ENCODE results near the gene ANO4. TPM values are rescaled to one million over a fixed set of nuclear protein-coding genes. Genes with fewer than 3 reads are reported as not detected.

ANO4 gene
- total RNA-seq, 1 donor from 2014 or later = 1.4 TPM

- peak; percentile 88 for DNase-seq (ENCODE audit: low spot score)
Measured at GRCh38 chr12:100942984-100943749, 148.6 kb downstream of the ANO4 start.

GRCh38 chr12:100951756-100952155 is 157.2 kb downstream of the ANO4 start:
- no peak for DNase-seq (ENCODE audit: low spot score)

- DNase-seq (ENCODE audit: low spot score) = peak; percentile 40
Measured at GRCh38 chr12:100953217-100953616, 158.6 kb downstream of the ANO4 start.

GRCh38 chr12:100953677-100954076 is 159.1 kb downstream of the ANO4 start:
- DNase-seq (ENCODE audit: low spot score) = no peak

- no peak for DNase-seq (ENCODE audit: low spot score)
Measured at GRCh38 chr12:100954118-100954517, 159.5 kb downstream of the ANO4 start.

GRCh38 chr12:100955139-100955538 is 160.6 kb downstream of the ANO4 start:
- DNase-seq (ENCODE audit: low spot score) = peak; percentile 50

- peak; percentile 54 for DNase-seq (ENCODE audit: low spot score)
Measured at GRCh38 chr12:100956311-100956852, 161.8 kb downstream of the ANO4 start.

GRCh38 chr12:100959481-100959880 is 164.9 kb downstream of the ANO4 start:
- DNase-seq (ENCODE audit: low spot score) = peak; percentile 25

GRCh38 chr12:100962086-100962712 is 167.6 kb downstream of the ANO4 start:
- DNase-seq (ENCODE audit: low spot score) = no peak

GRCh38 chr12:100963381-100963780 is 168.8 kb downstream of the ANO4 start:
- no peak for DNase-seq (ENCODE audit: low spot score)

- DNase-seq (ENCODE audit: low spot score) = peak; percentile 66
Measured at GRCh38 chr12:100964028-100964427, 169.5 kb downstream of the ANO4 start.

- DNase-seq (ENCODE audit: low spot score) = no peak
Measured at GRCh38 chr12:100967189-100967588, 172.6 kb downstream of the ANO4 start.

GRCh38 chr12:100970894-100971293 is 176.3 kb downstream of the ANO4 start:
- no peak for DNase-seq (ENCODE audit: low spot score)

GRCh38 chr12:100972121-100972520 is 177.5 kb downstream of the ANO4 start:
- DNase-seq (ENCODE audit: low spot score) = no peak

- no peak for DNase-seq (ENCODE audit: low spot score)
Measured at GRCh38 chr12:100974341-100974740, 179.8 kb downstream of the ANO4 start.

- DNase-seq (ENCODE audit: low spot score) = no peak
Measured at GRCh38 chr12:100974747-100975146, 180.2 kb downstream of the ANO4 start.

GRCh38 chr12:100976735-100977134 is 182.2 kb downstream of the ANO4 start:
- no peak for DNase-seq (ENCODE audit: low spot score)

- DNase-seq (ENCODE audit: low spot score) = peak; percentile 74
Measured at GRCh38 chr12:100980856-100981255, 186.3 kb downstream of the ANO4 start.

- no peak for DNase-seq (ENCODE audit: low spot score)
Measured at GRCh38 chr12:100982511-100983183, 188.1 kb downstream of the ANO4 start.

GRCh38 chr12:100984796-100985195 is 190.2 kb downstream of the ANO4 start:
- no peak for DNase-seq (ENCODE audit: low spot score)

GRCh38 chr12:100986595-100987547 is 192.3 kb downstream of the ANO4 start:
- peak; percentile 14 for DNase-seq (ENCODE audit: low spot score)

Measured in umbilical cord (tissue), 2 donors.